Stomach (tissue), 9 donors: ENCODE data around the gene LRRTM4. TPM values are rescaled to one million over a fixed set of nuclear protein-coding genes. Genes with fewer than 3 reads are reported as not detected.

ENCODE experiments used
- DNase-seq, 2 donors: peaks; one replicate each; pipeline versions ENCODE4 v3.0.0 to v3.0.0-alpha.2; 2013 to 2019
- H3K27ac ChIP-seq, 5 donors: fragments of 200-600 bp in 4 of 5; sonication (generic) in 4 of 5; one replicate each; pipeline ENCODE4 v1.5.1; 2013 to 2019; ENCODE audit warnings: mild to moderate bottlenecking in 1 of 5, moderate library complexity in 1 of 5
- H3K27me3 ChIP-seq, 3 donors: fragments of 200-600 bp; sonication (generic); one replicate each; pipeline ENCODE4 v1.5.1; 2017 to 2019; ENCODE audit warnings: mixed run types in 1 of 3
- H3K36me3 ChIP-seq, 4 donors: fragments of 200-600 bp; sonication (generic); 1 replicate in 3 of 4; 2 replicates in 1 of 4; pipeline ENCODE4 v1.5.1; 2016 to 2019
- H3K4me1 ChIP-seq, 4 donors: fragments of 200-600 bp; sonication (generic); one replicate each; pipeline ENCODE4 v1.5.1; 2016 to 2019
- H3K4me3 ChIP-seq, 4 donors: fragments of 200-600 bp; sonication (generic) in 3 of 4; one replicate each; pipeline ENCODE4 v1.5.1; 2016 to 2019; ENCODE audit warnings: mild to moderate bottlenecking in 1 of 4
- H3K9me3 ChIP-seq, 4 donors: fragments of 200-600 bp; sonication (generic); one replicate each; pipeline ENCODE4 v1.5.1; 2016 to 2019
- CTCF ChIP-seq, 7 experiments: fragments of 450-650 bp in 4 of 7; fragments of 200-600 bp in 3 of 7; sonication (generic) in 3 of 7; IDR thresholded peaks; one replicate each; pipeline ENCODE4 v1.5.1; 2016 to 2019; ENCODE audit warnings: antibody characterized with exemption in 7 of 7, control low read depth in 2 of 7, mild to moderate bottlenecking in 1 of 7
- EP300 ChIP-seq: sonication (generic); formaldehyde crosslinking; IDR thresholded peaks from one replicate; pipeline ENCODE4 v1.6.1; 2017; ENCODE audit warnings: antibody characterized with exemption
- POLR2A ChIP-seq, 4 donors: fragments of 450-650 bp; IDR thresholded peaks; one replicate each; pipeline ENCODE4 v1.6.1; 2016; ENCODE audit warnings: antibody characterized with exemption in 4 of 4, control low read depth in 2 of 4, mild to moderate bottlenecking in 1 of 4, moderate library complexity in 1 of 4
- POLR2AphosphoS5 ChIP-seq, 3 donors: sonication (generic); formaldehyde crosslinking; IDR thresholded peaks; one replicate each; pipeline ENCODE4 v1.6.1; 2016; ENCODE audit warnings: antibody characterized with exemption in 3 of 3
- WGBS, 5 donors: extraction: QIAGEN DNeasy Blood & Tissue Kit in 3 of 5; methylation state at CpG; one replicate each; pipeline versions ENCODE4 v1.1.5 to v1.1.7; 2013 to 2018; 5-methylcytosine and 5-hydroxymethylcytosine counted together
- intact Hi-C: fragments of 100-400 bp; cut with DNase I; formaldehyde crosslinking; loops from one replicate; pipeline ENCODE4 v1.15.1; 2023; ENCODE audit warnings: low total_unique reads
- polyA plus RNA-seq, 3 donors: library from polyadenylated mRNA; stranded (reverse); fragments of 200-250 nt; gene quantifications; one replicate each; pipeline ENCODE4 v1.2.3, GENCODE V29; 2013
- total RNA-seq, 5 donors: library from RNA; depleted of rRNA; stranded (reverse); fragments of >200 nt; gene quantifications; one replicate each; pipeline versions ENCODE4 v1.1.0 to v1.2.3, GENCODE V29; 2014 to 2016
- donor health status: healthy with polysubstance abuse.
- donor health status: Bipolar disorder and iron deficiency.
- donor health status: healthy.

Gene LRRTM4
- total and polyA plus RNA-seq, 8 donors = 0.13 to 2.2 (median 0.19) TPM; not detected in 5

GRCh38 chr2:76825140-76825970 is 696.8 kb downstream of the LRRTM4 start:
- Histone ChIP-seq H3K27ac (no peak overlapping the region), H3K4me1 (no peaks in the 10 kb centered on the region), H3K27me3 (no peaks in the 10 kb centered on the region), H3K4me3 (no peak overlapping the region), H3K36me3 (no peaks in the 10 kb centered on the region), H3K9me3 (no peaks in the 10 kb centered on the region)
- intact Hi-C loops = no loop called here
- no peak for TF ChIP-seq POLR2A (IDR thresholded peaks at IDR 0.05)
- TF ChIP-seq EP300 = no peak
- TF ChIP-seq POLR2AphosphoS5 (IDR thresholded peaks at IDR 0.05) = no peak
- TF ChIP-seq CTCF (IDR thresholded peaks at IDR 0.05) = no peak
- no peak for DNase-seq
- 61 to 72% (median 69%) methylated on average over 6 of the region's 6 CpGs for WGBS, 5 donors

GRCh38 chr2:76821731-76822130 is 700.4 kb downstream of the LRRTM4 start:
- TF ChIP-seq CTCF (IDR thresholded peaks at IDR 0.05) (no peak), POLR2A (IDR thresholded peaks at IDR 0.05) (no peak), POLR2AphosphoS5 (IDR thresholded peaks at IDR 0.05) (no peak), EP300 (no peak)
- Histone ChIP-seq H3K4me3 (no peak overlapping the region), H3K9me3 (no peaks in the 10 kb centered on the region), H3K4me1 (no peaks in the 10 kb centered on the region), H3K36me3 (no peaks in the 10 kb centered on the region), H3K27ac (no peak overlapping the region), H3K27me3 (no peaks in the 10 kb centered on the region)
- DNase-seq = no peak
- intact Hi-C loops = no loop called here
- WGBS, 5 donors = 65 to 73% (median 70%) methylated on average over 2 of the region's 2 CpGs

GRCh38 chr2:76813084-76813483 is 709.1 kb downstream of the LRRTM4 start:
- no peaks in the 10 kb centered on the region for H3K27me3 ChIP-seq
- intact Hi-C loops = no loop called here
- H3K36me3 ChIP-seq = no peaks in the 10 kb centered on the region
- 81 to 93% (median 90%) methylated on average over 1 of the region's 1 CpG for WGBS, 5 donors
- TF ChIP-seq CTCF (IDR thresholded peaks at IDR 0.05) (no peak), POLR2A (IDR thresholded peaks at IDR 0.05) (no peak), EP300 (no peak), POLR2AphosphoS5 (IDR thresholded peaks at IDR 0.05) (no peak)
- no peaks in the 10 kb centered on the region for H3K4me1 ChIP-seq
- no peaks in the 10 kb centered on the region for H3K9me3 ChIP-seq
- H3K4me3 ChIP-seq = no peak overlapping the region
- DNase-seq = no peak
- H3K27ac ChIP-seq = no peak overlapping the region

GRCh38 chr2:76812156-76812555 is 710.0 kb downstream of the LRRTM4 start:
- Histone ChIP-seq H3K9me3 (no peaks in the 10 kb centered on the region), H3K27me3 (no peaks in the 10 kb centered on the region), H3K4me1 (no peaks in the 10 kb centered on the region), H3K36me3 (no peaks in the 10 kb centered on the region), H3K27ac (no peak overlapping the region), H3K4me3 (no peak overlapping the region)
- no peak for DNase-seq
- intact Hi-C loops = no loop called here
- TF ChIP-seq EP300 (no peak), POLR2AphosphoS5 (IDR thresholded peaks at IDR 0.05) (no peak), POLR2A (IDR thresholded peaks at IDR 0.05) (no peak), CTCF (IDR thresholded peaks at IDR 0.05) (no peak)
